ENCODE measurements around the gene USP32. TPM values are rescaled to one million over a fixed set of nuclear protein-coding genes. Genes with fewer than 3 reads are reported as not detected.

Gene USP32
- total and polyA plus RNA-seq, 2 donors (not counting 3 experiments of a cell fraction or from before 2014, with no cell fraction given), result 15.7 to 52.9 TPM

- H3K79me2 ChIP-seq (ENCODE audit: control insufficient read depth, insufficient read depth, low read length), result peaks cover 2% of the 10 kb centered on the region
These were observed 99.2 kb downstream of the USP32 start for GRCh38 chr17:60292697-60293096.

More at GRCh38 chr17:60292697-60293096, 99.2 kb downstream of the USP32 start:
- ChIA-PET CTCF (no interaction called here), POLR2A (no interaction called here)
- Histone ChIP-seq H3K4me3 (replicated peaks in 1 of 3; ENCODE audit: insufficient read depth in 1 of 3, low read depth in 1 of 3, low read length in 3 of 3) (no peak overlapping the region), H3K9me3 (replicated peaks; ENCODE audit: control insufficient read depth, insufficient read depth, low read length) (no peaks in the 10 kb centered on the region), H3K36me3 (ENCODE audit: control insufficient read depth in 2 of 2, extremely low read depth in 1 of 2, insufficient read depth in 2 of 2, low read length in 2 of 2) (no peaks in the 10 kb centered on the region), H3K9me1 (replicated peaks; ENCODE audit: control insufficient read depth, extremely low read depth, insufficient read depth, low read length) (no peaks in the 10 kb centered on the region), H3K9ac (replicated peaks; ENCODE audit: extremely low read depth, insufficient read depth, low read length) (no peak overlapping the region), H2AFZ (ENCODE audit: low read depth, low read length) (no peak overlapping the region), H4K20me1 (replicated peaks; ENCODE audit: control insufficient read depth, extremely low read depth, insufficient read depth, low read length) (no peaks in the 10 kb centered on the region), H3K27me3 (ENCODE audit: control insufficient read depth in 2 of 2, insufficient read depth in 2 of 2, low read length in 2 of 2) (no peaks in the 10 kb centered on the region), H3K4me1 (ENCODE audit: control insufficient read depth, extremely low read depth, insufficient read depth, low read length) (no peaks in the 10 kb centered on the region), H3K27ac (ENCODE audit: insufficient read depth, low read depth, low read length) (no peak overlapping the region), H3K4me2 (ENCODE audit: insufficient read depth, low read length) (no peak overlapping the region)
- FAIRE-seq (no peak), DNase-seq (ENCODE audit: low read depth, low spot score) (no peak)
- dilution Hi-C loops (cut with MboI; ENCODE audit: extremely low pct_ligation_motif_present, low sequenced_read_pairs) (no loop called here), intact Hi-C loops (cut with micrococcal nuclease) (no loop called here)
- no peak for TF ChIP-seq MYC (IDR thresholded peaks at IDR 0.05; ENCODE audit: low read depth, low read length)
- TF ChIP-seq, protein P1, sequence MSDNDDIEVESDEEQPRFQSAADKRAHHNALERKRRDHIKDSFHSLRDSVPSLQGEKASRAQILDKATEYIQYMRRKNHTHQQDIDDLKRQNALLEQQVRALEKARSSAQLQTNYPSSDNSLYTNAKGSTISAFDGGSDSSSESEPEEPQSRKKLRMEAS (IDR thresholded peaks at IDR 0.05; ENCODE audit: insufficient read depth, insufficient read length), result no peak
- no peak for TF ChIP-seq FOS (IDR thresholded peaks at IDR 0.05; ENCODE audit: borderline replicate concordance, insufficient read depth, low read length)
- TF ChIP-seq, protein P2, sequence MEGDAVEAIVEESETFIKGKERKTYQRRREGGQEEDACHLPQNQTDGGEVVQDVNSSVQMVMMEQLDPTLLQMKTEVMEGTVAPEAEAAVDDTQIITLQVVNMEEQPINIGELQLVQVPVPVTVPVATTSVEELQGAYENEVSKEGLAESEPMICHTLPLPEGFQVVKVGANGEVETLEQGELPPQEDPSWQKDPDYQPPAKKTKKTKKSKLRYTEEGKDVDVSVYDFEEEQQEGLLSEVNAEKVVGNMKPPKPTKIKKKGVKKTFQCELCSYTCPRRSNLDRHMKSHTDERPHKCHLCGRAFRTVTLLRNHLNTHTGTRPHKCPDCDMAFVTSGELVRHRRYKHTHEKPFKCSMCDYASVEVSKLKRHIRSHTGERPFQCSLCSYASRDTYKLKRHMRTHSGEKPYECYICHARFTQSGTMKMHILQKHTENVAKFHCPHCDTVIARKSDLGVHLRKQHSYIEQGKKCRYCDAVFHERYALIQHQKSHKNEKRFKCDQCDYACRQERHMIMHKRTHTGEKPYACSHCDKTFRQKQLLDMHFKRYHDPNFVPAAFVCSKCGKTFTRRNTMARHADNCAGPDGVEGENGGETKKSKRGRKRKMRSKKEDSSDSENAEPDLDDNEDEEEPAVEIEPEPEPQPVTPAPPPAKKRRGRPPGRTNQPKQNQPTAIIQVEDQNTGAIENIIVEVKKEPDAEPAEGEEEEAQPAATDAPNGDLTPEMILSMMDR (IDR thresholded peaks at IDR 0.05; ENCODE audit: extremely low read depth in 1 of 2, insufficient read depth in 1 of 2, low read depth in 1 of 2, low read length in 2 of 2), result no peak
- TF ChIP-seq EZH2 (IDR thresholded peaks at IDR 0.05; ENCODE audit: borderline replicate concordance, low read depth, low read length, severe bottlenecking), result no peak
- TF ChIP-seq JUN (IDR thresholded peaks at IDR 0.05; ENCODE audit: borderline replicate concordance, insufficient read depth, insufficient read length, low read depth), result no peak
- no peak for TF ChIP-seq POLR2A (IDR thresholded peaks at IDR 0.05; ENCODE audit: low read depth, low read length)
- no peak for TF ChIP-seq POLR2AphosphoS5 (IDR thresholded peaks at IDR 0.05; ENCODE audit: insufficient read depth, low read depth, low read length)
- TF ChIP-seq GATA2 (IDR thresholded peaks at IDR 0.05; ENCODE audit: insufficient read depth, insufficient read length, low read depth, low read length), result no peak
- BruUV-seq (replicated peaks), result no TSS peak

Measured in endothelial cell of umbilical vein (primary cell).